Measurements from ENCODE around the gene JPH4.
"Not testable (repeated sequence)": the region's sequence is repeated elsewhere in the genome, so short reads cannot be mapped to it uniquely, and the experiment has no call there.

The JPH4 gene

DNA sequence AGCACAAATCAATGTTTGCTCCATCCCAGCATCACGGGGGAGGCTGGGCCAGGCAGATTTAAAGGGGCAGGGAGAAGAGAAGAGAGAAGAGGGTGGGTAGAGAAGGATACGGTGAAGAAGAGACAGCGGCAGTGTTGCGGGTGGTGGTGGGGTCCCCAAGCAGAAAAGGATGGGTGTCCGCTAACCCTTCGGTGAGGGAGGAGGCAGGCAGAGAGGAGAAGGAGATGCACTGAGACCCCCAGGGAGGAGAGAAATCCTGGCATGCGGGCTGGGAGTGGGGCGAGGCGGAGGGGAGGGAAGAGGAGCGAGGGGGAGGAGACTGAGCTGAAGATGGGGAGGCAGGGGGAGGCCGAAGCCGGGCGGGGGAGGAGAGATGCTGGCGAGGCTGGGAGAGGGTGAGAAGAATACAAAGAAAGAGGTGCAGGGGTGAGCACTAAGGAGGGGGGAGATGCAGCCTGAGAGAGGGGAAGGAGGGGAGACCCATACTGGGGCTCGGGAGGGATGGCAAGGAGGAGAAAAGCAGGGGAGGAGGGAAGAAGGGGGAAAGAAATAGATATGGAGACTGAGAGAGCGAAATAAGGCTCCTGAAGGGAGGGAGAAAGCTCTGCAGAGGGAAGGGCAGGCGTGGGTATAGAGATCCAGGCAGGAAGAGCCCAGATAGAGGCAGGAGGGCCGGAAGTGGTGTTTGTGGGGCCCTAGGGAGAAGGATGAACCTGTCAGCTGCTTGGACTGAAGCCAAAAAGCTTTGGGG is at the start of gene JPH4:
JPH4 (minus strand) TSS at position 231 of the 751 bp plus-strand sequence. CDS start 1,337 bp downstream, outside the sequence.
- no peak for DNase-seq (ENCODE audit: low read depth in 2 of 2, low spot score in 1 of 2)

DNA sequence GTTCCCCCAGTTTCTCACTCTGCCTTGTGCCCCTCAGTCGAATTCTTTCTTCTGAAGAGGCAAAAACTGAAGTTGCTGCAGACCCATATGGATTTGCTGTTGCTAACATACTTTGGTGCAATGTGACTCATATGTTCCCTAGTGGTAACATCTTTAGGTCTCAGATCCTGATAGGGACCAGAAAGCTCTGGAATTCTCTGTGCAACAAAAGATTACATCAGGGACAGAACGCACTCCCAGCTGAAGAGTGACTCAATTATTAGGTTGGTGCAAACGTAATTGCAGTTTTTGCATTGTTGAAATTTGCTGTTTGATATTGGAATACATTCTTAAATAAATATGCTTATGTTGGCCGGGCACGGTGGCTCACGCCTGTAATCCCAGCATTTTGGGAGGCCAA is 49.4 kb upstream of the JPH4 start:
- no peak for DNase-seq (ENCODE audit: low read depth in 2 of 2, low spot score in 1 of 2)

DNA sequence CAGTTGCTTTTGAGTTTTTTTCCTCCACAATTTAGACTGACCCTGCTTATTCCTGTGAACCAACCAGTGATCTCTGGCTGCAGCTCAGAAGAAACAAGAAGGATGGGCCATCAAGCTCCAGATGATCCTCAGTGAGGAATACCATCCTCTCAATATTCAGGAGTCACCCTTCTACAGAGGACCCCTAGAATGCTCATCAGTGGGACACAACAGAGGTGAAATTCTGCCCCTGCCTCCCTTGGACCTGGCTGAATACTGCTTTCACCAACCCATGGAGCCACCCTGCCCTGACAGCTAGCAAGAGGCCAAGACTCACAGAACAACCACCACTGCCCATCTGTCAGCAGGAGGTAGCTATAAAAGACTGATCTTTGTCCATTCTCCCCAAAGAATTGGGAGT is 48.4 kb upstream of the JPH4 start:
- DNase-seq (ENCODE audit: low read depth in 2 of 2, low spot score in 1 of 2), result no peak

DNA sequence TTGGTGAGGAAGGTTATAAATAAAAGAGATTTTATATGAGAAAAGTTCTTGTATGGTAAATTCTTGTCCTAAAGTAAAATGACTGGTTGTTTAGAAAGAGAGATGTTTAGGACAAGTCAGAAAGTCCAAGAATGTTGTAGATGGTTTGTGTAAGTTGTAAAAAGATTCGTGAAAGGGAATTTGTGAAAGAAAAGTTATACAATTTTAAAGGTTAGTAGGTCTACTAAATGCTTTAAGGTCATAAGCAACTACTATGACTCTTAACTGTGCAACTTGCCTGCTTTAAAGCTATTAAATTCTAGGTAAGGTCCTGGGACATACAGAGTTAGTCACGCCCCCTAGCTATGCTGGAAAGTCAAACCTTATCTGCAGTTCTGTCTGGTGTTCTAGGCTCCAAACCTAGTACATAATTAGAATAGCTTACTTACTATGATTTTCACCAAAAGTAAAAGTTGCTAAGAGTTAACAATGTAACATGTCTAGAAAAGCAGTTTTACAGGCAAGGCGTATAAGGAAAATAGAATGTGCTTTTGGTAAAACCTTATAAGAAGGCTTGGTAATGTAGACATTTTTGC is 46.3 kb upstream of the JPH4 start:
- no peak for DNase-seq (ENCODE audit: low read depth in 2 of 2, low spot score in 1 of 2)

DNA sequence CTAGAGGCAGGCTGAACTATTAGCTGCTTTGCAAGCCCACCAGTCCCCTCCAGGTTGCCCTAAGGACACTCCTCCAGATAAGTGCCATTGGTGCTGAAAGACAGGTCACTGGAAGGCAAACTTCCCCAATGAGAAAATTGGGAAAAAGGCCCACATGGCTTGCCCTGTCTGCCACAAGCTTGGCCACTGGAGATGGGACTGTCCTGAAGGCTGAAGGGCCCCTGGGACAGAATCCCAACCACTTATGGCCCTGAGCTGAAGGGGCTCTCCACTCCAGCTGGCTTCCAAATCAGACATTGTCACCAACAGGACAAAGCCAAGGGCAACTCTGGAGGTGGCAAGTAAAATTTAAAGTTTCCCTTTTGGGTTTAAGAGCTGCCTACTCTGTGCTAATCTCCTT is 45.4 kb upstream of the JPH4 start:
- no peak for DNase-seq (ENCODE audit: low read depth in 2 of 2, low spot score in 1 of 2)

DNA sequence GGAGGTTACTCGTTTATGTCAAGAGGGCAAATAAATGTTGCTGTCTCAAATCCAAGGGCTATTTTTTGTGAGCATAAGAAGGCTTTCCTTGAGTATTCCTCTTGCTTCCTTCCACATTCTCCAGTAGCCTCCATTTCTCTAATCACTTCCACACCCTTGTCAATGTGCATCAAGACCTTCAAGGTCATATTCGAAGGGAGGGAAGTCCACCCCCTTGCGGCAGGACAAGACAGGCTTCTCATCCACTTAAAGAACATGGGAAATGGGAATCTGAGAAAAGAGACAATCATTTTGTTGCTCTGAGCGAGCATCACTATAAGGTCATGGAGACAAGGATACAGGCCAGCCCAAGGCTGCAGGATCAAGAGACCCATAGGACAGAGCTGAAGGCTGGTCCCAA is 44.4 kb upstream of the JPH4 start:
- no peak for DNase-seq (ENCODE audit: low read depth in 2 of 2, low spot score in 1 of 2)

DNA sequence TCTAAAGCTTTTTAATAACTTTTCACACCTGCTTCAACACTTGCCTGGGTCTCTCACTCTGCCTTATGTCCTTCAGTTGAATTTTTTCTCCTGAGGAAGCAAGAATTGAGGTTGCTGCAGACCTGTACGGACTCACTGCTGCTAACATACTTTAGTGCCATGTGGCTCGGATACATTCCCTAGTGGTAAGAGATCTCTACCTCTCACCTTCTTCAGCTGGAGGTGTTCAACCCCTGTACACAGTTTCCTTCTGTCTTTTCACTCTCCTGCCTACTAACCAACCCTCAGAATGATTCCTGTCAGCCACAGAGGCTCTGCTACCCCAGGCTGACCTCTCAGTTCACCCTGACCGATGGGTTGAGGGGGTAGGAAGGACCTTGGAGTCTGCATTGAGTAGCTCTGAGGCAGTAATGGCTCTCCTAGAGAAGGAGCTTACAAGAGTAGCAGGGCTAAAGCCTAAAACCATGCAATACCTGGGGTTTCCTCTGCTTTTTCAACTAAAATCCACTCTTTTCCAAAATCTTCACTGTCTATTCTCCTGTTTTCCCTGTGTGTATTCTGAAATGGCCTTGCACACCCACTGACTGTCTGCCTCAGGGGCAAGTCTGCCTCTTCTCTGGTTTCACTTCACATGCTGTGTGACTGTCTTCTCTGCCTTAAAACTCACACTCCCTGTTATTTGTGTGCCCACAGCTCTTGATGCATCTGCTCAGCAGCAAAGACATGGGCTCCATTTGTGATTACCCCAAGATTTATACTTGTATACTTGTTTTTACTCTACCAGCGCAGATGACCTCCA is 43.5 kb upstream of the JPH4 start:
- DNase-seq (ENCODE audit: low read depth in 2 of 2, low spot score in 1 of 2), result no peak

DNA sequence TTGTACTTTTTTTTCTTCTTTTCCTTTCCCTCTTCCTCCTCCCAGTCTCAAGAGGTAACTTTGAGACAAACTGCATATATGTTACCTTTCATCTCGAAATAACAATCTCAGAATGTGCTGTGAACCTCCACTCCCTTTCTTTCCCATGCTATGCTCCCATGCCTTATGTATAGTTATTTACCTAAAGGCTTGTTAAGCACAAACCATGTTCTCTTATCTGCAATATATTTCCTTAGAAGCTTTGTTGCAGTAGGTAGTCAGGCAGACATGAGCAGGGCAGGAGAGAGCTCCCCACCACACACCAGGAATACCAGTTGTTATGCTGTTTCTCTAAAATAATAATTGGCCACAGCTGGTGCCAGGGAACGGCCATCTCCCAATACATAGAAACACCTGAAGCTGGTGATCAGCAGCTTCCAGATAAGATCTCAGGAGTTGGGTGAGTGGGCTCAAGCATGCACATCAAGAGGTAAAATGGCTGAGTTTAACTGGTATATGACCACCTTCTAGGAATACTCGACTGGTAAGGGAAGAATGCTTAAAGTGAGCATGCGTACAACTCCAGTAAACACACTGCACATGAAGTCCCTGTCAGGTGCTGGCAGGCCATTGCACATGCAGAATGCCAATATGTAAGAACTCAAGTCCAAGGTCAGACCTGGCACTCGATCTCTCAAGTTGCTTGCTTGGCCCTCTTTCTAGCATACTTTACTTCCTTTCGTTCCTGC is 42.8 kb upstream of the JPH4 start:
- DNase-seq (ENCODE audit: low read depth in 2 of 2, low spot score in 1 of 2), result no peak

DNA sequence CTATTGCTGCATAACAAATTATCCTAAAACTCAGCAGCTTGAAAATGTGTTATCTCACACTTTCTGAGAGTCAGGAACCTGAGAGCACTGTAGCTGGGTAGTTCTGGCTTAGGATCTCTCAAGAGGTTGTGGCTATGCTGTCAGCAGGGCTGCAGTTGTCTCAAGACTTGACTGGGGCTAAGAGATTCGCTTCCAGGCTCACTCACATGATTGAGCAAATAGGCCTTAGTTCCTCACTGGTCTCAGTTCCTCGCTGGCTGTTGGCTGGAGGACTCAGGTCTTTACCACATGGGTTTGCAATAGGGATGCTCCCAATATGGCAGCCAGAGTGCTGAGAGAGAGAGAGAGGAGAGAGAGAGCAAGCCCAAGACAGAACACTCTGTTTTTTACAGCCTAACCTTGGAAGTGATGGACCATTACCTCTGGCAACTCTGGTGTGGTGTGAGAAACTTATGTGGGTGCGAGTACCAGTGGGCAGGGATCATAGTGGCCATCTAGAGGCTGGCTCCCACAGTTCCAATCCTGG is 41.6 kb upstream of the JPH4 start:
- DNase-seq (ENCODE audit: low read depth in 2 of 2, low spot score in 1 of 2), result no peak

DNA sequence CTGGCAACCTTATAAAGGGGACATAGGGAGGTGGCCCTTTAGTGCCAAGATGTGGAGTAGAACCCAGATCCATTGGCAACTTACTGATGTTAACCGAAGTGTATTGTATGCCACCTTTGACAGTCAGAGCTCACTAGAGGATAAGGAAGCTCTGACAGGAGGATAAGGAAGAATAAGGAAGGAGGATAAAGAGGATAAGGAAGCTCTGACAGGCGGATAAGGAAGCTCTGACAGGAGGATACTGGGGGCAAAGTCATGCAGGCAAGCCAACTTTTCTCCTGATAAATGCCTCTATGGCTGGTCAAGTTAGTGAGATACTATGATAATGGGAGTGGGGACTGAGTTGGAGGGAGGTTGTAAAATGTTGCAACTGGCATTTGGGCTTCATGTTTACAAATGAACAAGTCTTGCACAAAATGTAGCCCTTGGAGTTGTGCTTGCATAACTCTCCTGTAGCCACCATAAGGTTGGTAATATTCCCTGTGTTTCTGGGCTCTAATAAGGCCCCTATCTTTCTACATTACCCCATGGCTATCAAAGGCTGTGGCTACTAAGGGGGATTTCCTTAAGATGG is 39.9 kb upstream of the JPH4 start:
- DNase-seq (ENCODE audit: low read depth in 2 of 2, low spot score in 1 of 2), result no peak

DNA sequence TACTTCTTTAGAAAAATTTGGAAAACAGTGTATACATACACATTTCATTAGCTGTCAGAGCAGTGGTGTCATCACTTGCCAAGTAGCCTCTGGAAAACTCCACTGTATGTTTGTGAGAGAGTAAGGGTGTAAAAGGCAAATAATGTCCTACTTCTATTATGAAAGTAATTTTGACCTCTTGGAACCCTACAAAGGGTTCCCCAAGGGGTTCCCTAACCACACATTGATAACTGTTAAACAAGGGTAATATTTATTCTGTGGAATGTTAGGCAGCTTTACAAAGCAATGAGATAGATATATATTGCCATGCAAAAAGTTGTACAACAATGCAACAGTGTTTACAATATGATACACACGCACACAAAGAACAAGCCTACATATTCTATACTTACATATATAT is 38.9 kb upstream of the JPH4 start:
- DNase-seq (ENCODE audit: low read depth in 2 of 2, low spot score in 1 of 2), result no peak

DNA sequence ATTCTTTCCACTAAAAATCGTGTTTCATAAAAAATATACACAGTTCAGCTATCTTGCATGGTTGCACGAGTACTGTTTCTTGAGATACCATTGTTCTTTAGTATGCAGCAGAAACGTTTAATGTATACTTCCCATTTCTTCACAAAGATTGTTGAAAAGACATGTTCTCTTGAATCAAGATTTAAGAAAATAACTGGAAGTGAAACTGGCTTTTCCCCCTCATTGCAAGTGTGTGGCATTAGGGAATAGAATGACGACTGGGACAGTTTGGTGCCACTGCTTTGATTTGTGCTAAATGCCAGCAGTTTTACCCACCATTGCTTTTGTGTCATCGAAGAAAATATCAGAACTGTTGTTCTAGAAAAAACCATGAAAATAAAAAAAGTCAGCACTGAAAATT is 37.3 kb upstream of the JPH4 start:
- DNase-seq (ENCODE audit: low read depth in 2 of 2, low spot score in 1 of 2), result no peak

DNA sequence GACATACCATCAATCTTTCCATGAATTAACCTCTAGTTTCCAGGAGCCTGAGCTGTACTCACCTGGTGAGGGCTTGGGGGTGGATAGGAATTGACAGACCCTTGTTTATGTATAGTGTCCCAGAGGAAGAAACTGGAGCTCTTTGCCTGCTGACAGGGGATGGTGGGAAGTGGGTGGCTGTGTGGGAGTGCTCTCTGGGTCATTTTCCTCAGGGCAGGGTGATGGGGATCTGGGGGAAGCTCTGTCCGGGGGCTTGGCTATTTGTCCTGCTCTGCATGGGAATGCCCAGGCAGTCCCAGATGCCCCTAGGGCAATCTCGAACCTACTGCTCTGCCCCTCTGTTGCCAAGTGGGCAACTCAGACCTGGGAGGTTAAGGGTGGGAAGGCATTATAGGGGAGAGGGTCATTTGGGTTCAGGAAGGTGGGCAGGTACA is 35.8 kb upstream of the JPH4 start:
- no peak for DNase-seq (ENCODE audit: low read depth in 2 of 2, low spot score in 1 of 2)

DNA sequence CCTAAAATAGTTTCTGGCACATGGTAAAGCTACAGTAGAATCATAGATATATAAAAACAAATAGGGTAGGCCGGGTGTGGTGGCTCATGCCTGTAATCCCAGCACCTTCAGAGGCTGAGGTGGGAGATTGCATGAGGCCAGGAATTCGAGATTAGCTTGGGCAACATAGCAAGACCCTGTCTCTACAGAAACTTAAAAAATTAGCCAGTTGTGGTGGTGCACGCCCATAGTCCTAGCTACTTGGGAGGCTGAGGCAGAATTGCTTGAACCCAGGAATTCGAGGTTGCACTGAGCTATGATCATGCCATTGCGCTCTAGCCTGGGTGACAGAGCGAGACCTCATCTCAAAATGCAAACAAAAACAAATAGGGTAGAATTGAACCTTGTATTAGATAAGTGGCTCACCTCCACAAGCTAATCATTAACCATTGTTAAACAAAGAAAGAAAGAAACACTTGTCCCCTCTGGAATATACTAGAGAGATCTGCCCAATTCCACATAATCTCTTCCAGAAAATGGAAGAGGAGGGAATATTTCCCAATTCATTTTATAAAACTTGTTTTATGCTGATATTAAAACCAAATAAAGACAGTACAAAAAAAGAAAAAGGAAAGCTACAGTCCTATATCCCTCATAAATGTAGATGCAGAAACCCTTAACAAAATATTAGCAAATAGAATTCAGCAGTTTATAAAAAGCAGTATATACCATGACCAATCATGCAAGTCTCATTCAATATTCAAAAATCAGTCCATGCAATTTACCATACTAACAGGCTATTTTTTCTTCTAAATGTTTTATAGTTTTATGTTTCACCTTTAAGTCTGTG is 34.9 kb upstream of the JPH4 start:
- DNase-seq (ENCODE audit: low read depth in 2 of 2, low spot score in 1 of 2), result no peak

DNA sequence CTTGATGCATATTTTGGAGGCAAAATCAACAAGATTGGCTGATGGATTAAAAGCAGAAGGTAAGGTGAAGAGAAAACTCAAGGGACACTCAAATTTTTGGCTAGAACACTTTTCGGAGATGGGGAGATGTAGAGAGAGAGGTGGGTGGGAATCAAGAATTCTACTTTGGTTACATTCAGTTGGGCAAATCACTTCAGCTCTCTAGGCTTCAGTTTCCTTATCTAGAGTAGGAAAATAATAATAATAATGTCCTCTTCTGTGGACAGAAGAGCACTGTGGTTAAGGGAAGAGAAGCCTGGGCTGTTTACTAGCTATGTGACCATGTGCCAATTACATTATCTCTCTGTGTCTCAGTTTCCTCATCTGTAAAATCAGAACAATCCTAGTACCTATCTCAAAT is 34.2 kb upstream of the JPH4 start:
- DNase-seq (ENCODE audit: low read depth in 2 of 2, low spot score in 1 of 2), result no peak

DNA sequence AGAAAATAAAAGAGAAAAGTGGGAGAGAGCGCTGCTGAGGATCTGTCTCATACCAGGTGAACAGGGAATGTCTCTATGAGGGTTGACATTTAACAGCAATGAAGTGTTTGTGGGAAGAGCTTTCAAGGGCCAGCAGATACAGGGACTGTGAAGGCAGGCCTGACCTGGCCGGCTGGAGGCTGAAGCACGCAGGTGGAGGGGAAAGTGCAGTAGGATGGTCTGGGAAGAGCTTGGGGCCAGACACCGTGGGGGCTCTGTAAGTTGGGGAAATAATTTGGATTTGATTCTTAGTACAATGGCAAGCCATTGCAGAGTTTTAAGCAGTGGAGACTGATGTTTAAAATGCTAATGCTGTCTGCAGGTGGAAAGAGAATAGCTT is 33.8 kb upstream of the JPH4 start:
- DNase-seq (ENCODE audit: low read depth in 2 of 2, low spot score in 1 of 2), result no peak

DNA sequence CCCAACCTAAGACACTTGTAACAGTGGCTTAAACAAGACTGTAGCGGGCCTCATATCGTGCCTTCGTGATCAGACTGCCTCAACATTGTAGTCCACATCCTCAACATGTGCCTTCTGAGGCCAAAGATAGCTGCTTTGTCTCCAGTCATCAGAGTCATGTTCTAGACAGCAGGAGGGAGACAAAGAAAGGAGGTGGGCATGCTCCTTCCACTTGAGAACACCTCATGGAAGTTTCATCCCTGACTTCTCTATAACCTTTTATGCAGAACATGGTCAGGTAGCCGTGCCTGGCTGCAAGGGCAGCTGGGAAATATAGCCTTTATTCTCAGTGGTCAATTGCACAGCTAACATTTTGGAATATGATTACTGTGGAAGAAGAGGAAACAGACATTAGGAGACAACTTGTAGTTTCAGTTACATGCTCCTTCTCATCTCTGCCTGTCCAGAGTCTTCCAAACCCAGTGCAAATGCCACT is 32.3 kb upstream of the JPH4 start:
- DNase-seq (ENCODE audit: low read depth in 2 of 2, low spot score in 1 of 2), result no peak

DNA sequence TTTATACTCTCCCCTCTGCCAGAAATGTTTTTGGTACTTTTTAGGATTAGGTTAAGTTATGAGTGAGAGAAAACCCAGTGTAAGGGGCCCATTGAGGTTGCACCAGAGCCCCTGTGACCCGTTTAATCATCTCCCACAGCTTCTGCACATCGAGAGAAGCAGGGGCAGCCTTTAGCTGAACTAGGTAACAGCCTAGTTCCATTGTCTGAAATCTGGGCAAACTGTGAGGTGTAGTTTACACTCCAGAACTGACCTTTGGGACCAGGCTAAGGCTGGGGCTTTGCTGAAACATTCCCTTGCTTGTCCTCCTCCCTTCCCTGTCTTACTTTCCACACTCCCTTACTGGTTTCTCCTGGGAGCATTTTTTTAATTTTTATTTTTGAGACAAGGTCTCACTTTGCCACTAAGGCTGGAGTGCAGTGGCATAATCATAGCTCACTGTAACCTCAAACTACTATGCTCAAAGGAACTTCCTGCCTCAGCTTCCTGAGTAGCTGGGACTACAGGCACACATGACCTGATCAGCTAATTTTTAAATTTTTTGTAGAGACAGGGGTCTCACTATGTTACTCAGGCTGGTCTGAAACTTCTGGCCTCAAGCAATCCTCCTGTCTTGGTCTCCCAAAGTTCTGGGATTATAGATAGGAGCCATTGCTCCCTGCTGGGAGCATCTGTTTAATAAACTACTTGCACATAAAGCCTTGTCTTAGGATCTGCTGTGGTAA is 31.7 kb upstream of the JPH4 start:
- no peak for DNase-seq (ENCODE audit: low read depth in 2 of 2, low spot score in 1 of 2)

DNA sequence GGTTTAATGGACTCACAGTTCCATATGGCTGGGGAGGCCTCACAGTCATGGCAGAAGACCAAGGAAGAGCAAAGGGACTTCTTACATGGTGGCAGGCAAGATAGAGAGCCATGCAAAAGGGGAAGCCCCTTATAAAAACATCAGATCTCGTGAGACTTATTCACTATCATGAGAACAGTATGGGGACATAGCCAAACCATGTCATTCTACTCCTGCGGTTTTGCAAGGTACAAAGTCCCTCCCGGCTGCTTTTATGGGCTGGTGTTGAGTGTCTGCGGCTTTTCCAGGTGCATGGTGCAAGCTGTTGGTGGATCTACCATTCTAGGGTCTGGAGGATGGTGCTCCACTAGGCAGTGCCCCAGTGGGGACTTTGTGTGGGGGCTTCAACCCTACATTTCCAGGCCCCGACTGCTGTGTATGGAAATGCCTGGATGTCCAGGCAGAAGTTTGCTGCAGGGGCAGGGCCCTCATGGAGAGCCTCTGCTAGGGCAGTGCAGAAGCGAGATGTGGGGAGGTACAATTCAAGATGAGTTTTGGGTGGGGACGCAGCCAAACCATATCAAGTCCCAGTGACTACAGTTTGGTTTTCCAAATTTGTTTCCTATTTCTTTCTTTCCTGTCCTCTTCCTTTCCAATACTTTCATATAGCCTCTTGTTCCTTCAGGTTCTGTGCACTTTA is 31.0 kb upstream of the JPH4 start:
- not testable (repeated sequence) for DNase-seq (ENCODE audit: low read depth in 2 of 2, low spot score in 1 of 2)
